ENCODE data around the gene NGRN.

Gene NGRN

DNA sequence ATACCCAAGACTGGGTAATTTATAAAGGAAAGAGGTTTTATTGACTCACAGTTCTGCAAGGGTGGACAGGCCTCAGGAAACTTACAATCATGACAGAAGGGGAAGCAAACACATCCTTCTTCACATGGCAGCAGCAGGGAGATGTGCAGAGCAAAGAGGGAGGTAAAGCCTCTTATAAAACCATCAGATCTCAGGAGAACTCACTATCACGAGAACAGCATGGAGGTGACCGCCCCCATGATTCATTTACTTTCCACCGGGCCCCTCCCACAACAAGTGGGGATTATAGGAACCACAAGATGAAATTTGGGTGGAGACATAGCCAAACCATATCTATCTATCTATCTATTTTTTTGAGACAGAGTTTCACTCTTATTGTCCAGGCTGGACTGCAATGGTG is 26.1 kb upstream of the NGRN start:
- Histone ChIP-seq H3K4me2 (ENCODE audit: insufficient read depth, low read length, poor library complexity, severe bottlenecking) (no peak overlapping the region), H2AK5ac (ENCODE audit: low read depth, low read length) (no peak overlapping the region), H3K4me1 (ENCODE audit: control insufficient read depth in 2 of 2, insufficient read depth in 1 of 2, low read depth in 1 of 2, low read length in 2 of 2) (peaks cover under 1% of the 10 kb centered on the region in 2 donors), H3K23ac (ENCODE audit: low read depth, low read length, poor library complexity) (no peak overlapping the region), H3K27me3 (ENCODE audit: control insufficient read depth in 3 of 3, insufficient read depth in 3 of 3, low read depth in 1 of 3, low read length in 3 of 3) (no peaks in the 10 kb centered on the region), H3K27ac (replicated peaks; ENCODE audit: low read length) (no peak overlapping the region), H3K18ac (ENCODE audit: low read length) (no peak overlapping the region), H2BK12ac (ENCODE audit: low read length) (no peak overlapping the region), H3K79me1 (ENCODE audit: low read depth, low read length) (no peaks in the 10 kb centered on the region), H4K91ac (ENCODE audit: low read depth, low read length, poor library complexity) (no peak overlapping the region), H2BK15ac (ENCODE audit: low read length) (no peak overlapping the region), H3K4ac (ENCODE audit: low read length) (no peak overlapping the region), H2AFZ (ENCODE audit: low read length) (no peak overlapping the region), H3K14ac (ENCODE audit: low read length) (no peak overlapping the region), H2BK5ac (ENCODE audit: low read length) (no peak overlapping the region), H3K4me3 (ENCODE audit: low read length in 2 of 2) (no peak overlapping the region), H3K9me3 (replicated peaks in 1 of 2; ENCODE audit: control insufficient read depth in 2 of 2, insufficient read depth in 1 of 2, low read depth in 1 of 2, low read length in 2 of 2) (peaks cover 0 to 2% of the 10 kb centered on the region in 2 donors), H3K36me3 (replicated peaks in 1 of 2; ENCODE audit: control insufficient read depth in 2 of 2, insufficient read depth in 2 of 2, low read length in 2 of 2) (peaks cover 0 to 17% of the 10 kb centered on the region in 2 donors), H3K9ac (ENCODE audit: low read depth, low read length, poor library complexity) (no peak overlapping the region), H2BK120ac (ENCODE audit: low read depth, low read length) (no peak overlapping the region), H4K8ac (ENCODE audit: low read depth, low read length) (no peak overlapping the region)
- DNase-seq (ENCODE audit: low spot score), result no peak
- WGBS, 2 donors (ENCODE audit: extremely low coverage in 2 of 2, insufficient read length in 2 of 2, insufficient replicate concordance in 1 of 2), result no CpG with 5 or more reads among the region's 3 CpGs

DNA sequence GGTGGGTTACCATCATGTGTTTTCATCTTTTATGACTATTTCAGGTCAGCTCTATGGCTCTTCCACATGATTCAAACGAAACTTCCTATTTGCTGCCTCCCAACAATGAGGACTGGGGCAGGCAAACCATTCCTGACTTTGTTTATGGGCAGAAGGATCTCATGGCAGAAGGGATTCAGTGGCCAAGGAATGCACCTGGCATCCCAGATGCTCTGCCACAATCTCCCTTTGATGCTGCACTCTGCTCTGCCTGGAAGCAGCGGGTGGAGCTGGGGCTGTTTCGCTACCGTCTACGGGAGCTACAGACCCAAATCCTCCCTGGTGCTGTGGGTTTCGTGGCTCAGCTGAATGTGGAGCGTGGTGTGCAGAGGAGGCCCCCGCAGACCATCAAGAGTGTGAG is 24.6 kb upstream of the NGRN start:
- peaks cover 0 to 2% of the 10 kb centered on the region in 2 donors for H3K9me3 ChIP-seq (replicated peaks in 1 of 2; ENCODE audit: control insufficient read depth in 2 of 2, insufficient read depth in 1 of 2, low read depth in 1 of 2, low read length in 2 of 2)
- no peak overlapping the region for H3K27ac ChIP-seq (replicated peaks; ENCODE audit: low read length)
- H3K4me3 ChIP-seq (ENCODE audit: low read length in 2 of 2), result no peak overlapping the region
- DNase-seq (ENCODE audit: low spot score), result no peak
- no peaks in the 10 kb centered on the region for H3K4me1 ChIP-seq (ENCODE audit: control insufficient read depth in 2 of 2, insufficient read depth in 1 of 2, low read depth in 1 of 2, low read length in 2 of 2)
- H3K79me1 ChIP-seq (ENCODE audit: low read depth, low read length), result no peaks in the 10 kb centered on the region
- H4K91ac ChIP-seq (ENCODE audit: low read depth, low read length, poor library complexity), result no peak overlapping the region
- H3K23ac ChIP-seq (ENCODE audit: low read depth, low read length, poor library complexity), result peak overlapping the region; percentile 80
- no peak overlapping the region for H3K18ac ChIP-seq (ENCODE audit: low read length)
- H2AK5ac ChIP-seq (ENCODE audit: low read depth, low read length), result no peak overlapping the region
- no peak overlapping the region for H4K8ac ChIP-seq (ENCODE audit: low read depth, low read length)
- H2BK120ac ChIP-seq (ENCODE audit: low read depth, low read length), result no peak overlapping the region
- H3K4ac ChIP-seq (ENCODE audit: low read length), result no peak overlapping the region
- H2BK12ac ChIP-seq (ENCODE audit: low read length), result no peak overlapping the region
- no peak overlapping the region for H3K14ac ChIP-seq (ENCODE audit: low read length)
- H3K36me3 ChIP-seq (replicated peaks in 1 of 2; ENCODE audit: control insufficient read depth in 2 of 2, insufficient read depth in 2 of 2, low read length in 2 of 2), result peaks cover 0 to 17% of the 10 kb centered on the region in 2 donors
- peak overlapping the region; percentile 66 for H2BK5ac ChIP-seq (ENCODE audit: low read length)
- H3K4me2 ChIP-seq (ENCODE audit: insufficient read depth, low read length, poor library complexity, severe bottlenecking), result no peak overlapping the region
- no CpG with 5 or more reads among the region's 8 CpGs for WGBS, 2 donors (ENCODE audit: extremely low coverage in 2 of 2, insufficient read length in 2 of 2, insufficient replicate concordance in 1 of 2)
- no peak overlapping the region for H2AFZ ChIP-seq (ENCODE audit: low read length)
- peak overlapping the region; percentile 63 for H3K9ac ChIP-seq (ENCODE audit: low read depth, low read length, poor library complexity)
- no peak overlapping the region for H2BK15ac ChIP-seq (ENCODE audit: low read length)
- no peaks in the 10 kb centered on the region for H3K27me3 ChIP-seq (ENCODE audit: control insufficient read depth in 3 of 3, insufficient read depth in 3 of 3, low read depth in 1 of 3, low read length in 3 of 3)

DNA sequence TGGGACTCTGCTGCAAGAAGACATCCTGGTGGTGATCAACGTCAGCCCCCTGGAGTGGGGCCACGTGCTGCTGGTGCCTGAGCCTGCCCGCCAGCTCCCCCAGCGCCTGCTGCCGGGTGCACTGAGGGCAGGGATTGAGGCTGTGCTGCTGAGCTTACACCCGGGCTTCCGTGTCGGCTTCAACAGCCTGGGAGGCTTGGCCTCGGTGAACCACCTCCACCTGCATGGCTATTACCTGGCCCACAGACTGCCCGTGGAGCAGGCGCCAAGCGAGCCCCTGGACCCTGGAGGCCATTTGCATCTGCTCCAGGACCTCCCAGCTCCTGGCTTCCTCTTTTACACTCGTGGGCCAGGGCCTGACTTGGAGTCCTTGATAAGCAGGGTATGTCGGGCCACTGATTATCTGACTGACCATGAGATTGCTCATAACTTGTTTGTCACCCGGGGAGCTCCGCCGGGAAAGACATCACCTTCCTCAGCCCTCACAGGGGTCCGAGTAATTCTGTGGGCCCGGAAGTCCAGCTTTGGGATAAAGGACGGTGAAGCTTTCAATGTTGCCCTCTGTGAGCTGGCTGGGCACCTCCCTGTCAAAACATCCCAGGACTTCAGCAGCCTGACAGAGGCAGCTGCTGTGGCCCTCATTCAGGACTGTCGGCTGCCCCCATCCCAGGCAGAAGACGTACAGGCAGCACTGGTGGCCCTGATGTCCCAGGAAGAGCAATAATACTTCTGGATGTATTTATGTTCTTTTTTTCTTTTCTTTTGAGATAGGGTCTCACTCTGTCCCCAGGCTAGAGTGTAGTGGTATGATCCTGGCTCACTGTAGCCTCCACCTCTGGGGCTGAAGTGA is 23.9 kb upstream of the NGRN start:
- no peaks in the 10 kb centered on the region for H3K4me1 ChIP-seq (ENCODE audit: control insufficient read depth in 2 of 2, insufficient read depth in 1 of 2, low read depth in 1 of 2, low read length in 2 of 2)
- H4K8ac ChIP-seq (ENCODE audit: low read depth, low read length), result no peak overlapping the region
- H3K4me3 ChIP-seq (ENCODE audit: low read length in 2 of 2), result no peak overlapping the region
- H3K9me3 ChIP-seq (replicated peaks in 1 of 2; ENCODE audit: control insufficient read depth in 2 of 2, insufficient read depth in 1 of 2, low read depth in 1 of 2, low read length in 2 of 2), result peaks cover 0 to 2% of the 10 kb centered on the region in 2 donors
- no peak overlapping the region for H4K91ac ChIP-seq (ENCODE audit: low read depth, low read length, poor library complexity)
- H2BK120ac ChIP-seq (ENCODE audit: low read depth, low read length), result no peak overlapping the region
- H3K4ac ChIP-seq (ENCODE audit: low read length), result no peak overlapping the region
- no peak overlapping the region for H2AK5ac ChIP-seq (ENCODE audit: low read depth, low read length)
- no peak overlapping the region for H2BK12ac ChIP-seq (ENCODE audit: low read length)
- H3K27me3 ChIP-seq (ENCODE audit: control insufficient read depth in 3 of 3, insufficient read depth in 3 of 3, low read depth in 1 of 3, low read length in 3 of 3), result no peaks in the 10 kb centered on the region
- H3K23ac ChIP-seq (ENCODE audit: low read depth, low read length, poor library complexity), result peak overlapping the region; percentile 80
- WGBS, 2 donors (ENCODE audit: extremely low coverage in 2 of 2, insufficient read length in 2 of 2, insufficient replicate concordance in 1 of 2), result no CpG with 5 or more reads among the region's 22 CpGs
- no peak overlapping the region for H3K4me2 ChIP-seq (ENCODE audit: insufficient read depth, low read length, poor library complexity, severe bottlenecking)
- H3K27ac ChIP-seq (replicated peaks; ENCODE audit: low read length), result no peak overlapping the region
- H3K79me1 ChIP-seq (ENCODE audit: low read depth, low read length), result no peaks in the 10 kb centered on the region
- H2AFZ ChIP-seq (ENCODE audit: low read length), result no peak overlapping the region
- H3K14ac ChIP-seq (ENCODE audit: low read length), result no peak overlapping the region
- peak overlapping the region; percentile 66 for H2BK5ac ChIP-seq (ENCODE audit: low read length)
- no peak for DNase-seq (ENCODE audit: low spot score)
- H3K36me3 ChIP-seq (replicated peaks in 1 of 2; ENCODE audit: control insufficient read depth in 2 of 2, insufficient read depth in 2 of 2, low read length in 2 of 2), result peaks cover 0 to 13% of the 10 kb centered on the region in 2 donors
- H2BK15ac ChIP-seq (ENCODE audit: low read length), result no peak overlapping the region
- peak overlapping the region; percentile 60 for H3K9ac ChIP-seq (ENCODE audit: low read depth, low read length, poor library complexity)
- no peak overlapping the region for H3K18ac ChIP-seq (ENCODE audit: low read length)

DNA sequence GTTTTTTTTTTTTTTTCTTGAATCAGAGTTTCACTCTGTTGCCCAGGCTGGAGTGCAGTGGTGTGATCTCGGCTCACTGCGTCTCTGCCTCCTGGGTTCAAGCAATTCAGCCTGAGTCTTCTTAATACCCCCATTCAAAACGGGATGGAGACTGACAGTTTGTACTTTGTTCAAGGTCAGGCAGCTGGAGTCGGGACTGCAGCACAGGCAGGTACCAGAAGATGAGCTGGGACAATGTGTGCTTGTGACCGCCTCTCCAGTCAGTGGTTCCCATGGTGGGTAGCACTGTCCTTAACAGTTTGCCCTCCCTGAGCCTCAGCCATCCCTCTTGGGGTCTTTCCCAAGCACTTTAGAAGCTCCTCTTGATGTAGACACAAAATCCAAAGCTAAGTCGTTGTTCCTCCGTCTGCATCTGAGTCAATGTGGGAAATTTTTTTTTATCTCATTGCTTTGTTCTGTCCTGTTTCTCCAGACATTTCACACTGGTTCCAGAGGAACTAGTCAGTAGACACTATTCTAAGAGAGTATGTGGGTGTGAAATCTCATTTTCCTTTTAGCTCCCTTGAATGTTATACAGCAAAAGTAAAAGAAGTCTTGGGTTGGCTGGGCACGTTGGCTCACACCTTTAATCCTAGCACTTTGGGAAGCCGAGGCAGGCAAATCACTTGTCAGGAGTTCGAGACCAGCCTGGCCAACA is 21.4 kb upstream of the NGRN start:
- Histone ChIP-seq H2BK12ac (ENCODE audit: low read length) (no peak overlapping the region), H3K9me3 (replicated peaks in 1 of 2; ENCODE audit: control insufficient read depth in 2 of 2, insufficient read depth in 1 of 2, low read depth in 1 of 2, low read length in 2 of 2) (peaks cover 0 to 2% of the 10 kb centered on the region in 2 donors), H2AFZ (ENCODE audit: low read length) (no peak overlapping the region), H4K8ac (ENCODE audit: low read depth, low read length) (no peak overlapping the region), H3K9ac (ENCODE audit: low read depth, low read length, poor library complexity) (no peak overlapping the region), H3K18ac (ENCODE audit: low read length) (no peak overlapping the region), H2AK5ac (ENCODE audit: low read depth, low read length) (no peak overlapping the region), H3K4me2 (ENCODE audit: insufficient read depth, low read length, poor library complexity, severe bottlenecking) (no peak overlapping the region), H3K14ac (ENCODE audit: low read length) (no peak overlapping the region), H3K4me1 (ENCODE audit: control insufficient read depth in 2 of 2, insufficient read depth in 1 of 2, low read depth in 1 of 2, low read length in 2 of 2) (peaks cover 0 to 2% of the 10 kb centered on the region in 2 donors), H3K36me3 (replicated peaks in 1 of 2; ENCODE audit: control insufficient read depth in 2 of 2, insufficient read depth in 2 of 2, low read length in 2 of 2) (peaks cover 0 to 4% of the 10 kb centered on the region in 2 donors), H3K27ac (replicated peaks; ENCODE audit: low read length) (no peak overlapping the region), H2BK120ac (ENCODE audit: low read depth, low read length) (no peak overlapping the region), H3K23ac (ENCODE audit: low read depth, low read length, poor library complexity) (no peak overlapping the region), H4K91ac (ENCODE audit: low read depth, low read length, poor library complexity) (no peak overlapping the region), H3K4me3 (ENCODE audit: low read length in 2 of 2) (no peak overlapping the region), H3K4ac (ENCODE audit: low read length) (no peak overlapping the region), H2BK5ac (ENCODE audit: low read length) (no peak overlapping the region), H3K79me1 (ENCODE audit: low read depth, low read length) (no peaks in the 10 kb centered on the region), H2BK15ac (ENCODE audit: low read length) (no peak overlapping the region), H3K27me3 (ENCODE audit: control insufficient read depth in 3 of 3, insufficient read depth in 3 of 3, low read depth in 1 of 3, low read length in 3 of 3) (no peaks in the 10 kb centered on the region)
- DNase-seq (ENCODE audit: low spot score), result no peak
- no CpG with 5 or more reads among the region's 10 CpGs for WGBS, 2 donors (ENCODE audit: extremely low coverage in 2 of 2, insufficient read length in 2 of 2, insufficient replicate concordance in 1 of 2)

Measured in neuronal stem cell (in vitro differentiated cells).